DOHH2 (cell line): ENCODE measurements around the gene PPP2R2C.

Experiments
- EZH2phosphoT487 ChIP-seq: fragments of 200-600 bp; sonication (generic); IDR thresholded peaks from 2 replicates; pipeline ENCODE4 v1.6.1; 2017; ENCODE audit warnings: borderline replicate concordance, mild to moderate bottlenecking, antibody characterized with exemption, low read length, moderate library complexity, mixed read lengths
- TF ChIP-seq, protein P1 (sequence below): fragments of 200-600 bp; sonication (generic); IDR thresholded peaks from one replicate; pipeline ENCODE4 v1.5.1; 2014; ENCODE audit warnings: antibody characterized with exemption, mild to moderate bottlenecking, low read depth, low read length; ENCODE audit not compliant: poor library complexity, severe bottlenecking

DNA sequence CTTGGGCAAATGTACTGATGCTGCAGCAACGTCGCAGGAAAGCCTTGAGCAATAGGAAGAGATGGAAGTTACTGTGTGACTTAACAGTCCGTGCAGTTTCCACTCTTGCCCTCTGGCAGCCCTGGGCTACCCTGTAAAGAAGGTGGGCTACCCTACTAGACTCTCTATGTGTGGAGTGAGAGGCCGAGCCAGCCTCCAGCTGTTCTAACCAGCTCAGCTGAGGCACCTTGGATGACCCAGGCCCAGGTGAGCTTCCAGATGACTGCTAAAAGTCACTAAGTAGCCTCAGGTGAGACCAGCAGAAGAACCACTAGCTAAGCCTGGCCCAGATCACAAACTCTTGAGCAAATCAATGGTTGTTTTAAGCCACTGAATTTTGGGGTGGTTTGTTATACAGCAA, 34.9 kb upstream of the PPP2R2C start:
- TF ChIP-seq, protein P1, sequence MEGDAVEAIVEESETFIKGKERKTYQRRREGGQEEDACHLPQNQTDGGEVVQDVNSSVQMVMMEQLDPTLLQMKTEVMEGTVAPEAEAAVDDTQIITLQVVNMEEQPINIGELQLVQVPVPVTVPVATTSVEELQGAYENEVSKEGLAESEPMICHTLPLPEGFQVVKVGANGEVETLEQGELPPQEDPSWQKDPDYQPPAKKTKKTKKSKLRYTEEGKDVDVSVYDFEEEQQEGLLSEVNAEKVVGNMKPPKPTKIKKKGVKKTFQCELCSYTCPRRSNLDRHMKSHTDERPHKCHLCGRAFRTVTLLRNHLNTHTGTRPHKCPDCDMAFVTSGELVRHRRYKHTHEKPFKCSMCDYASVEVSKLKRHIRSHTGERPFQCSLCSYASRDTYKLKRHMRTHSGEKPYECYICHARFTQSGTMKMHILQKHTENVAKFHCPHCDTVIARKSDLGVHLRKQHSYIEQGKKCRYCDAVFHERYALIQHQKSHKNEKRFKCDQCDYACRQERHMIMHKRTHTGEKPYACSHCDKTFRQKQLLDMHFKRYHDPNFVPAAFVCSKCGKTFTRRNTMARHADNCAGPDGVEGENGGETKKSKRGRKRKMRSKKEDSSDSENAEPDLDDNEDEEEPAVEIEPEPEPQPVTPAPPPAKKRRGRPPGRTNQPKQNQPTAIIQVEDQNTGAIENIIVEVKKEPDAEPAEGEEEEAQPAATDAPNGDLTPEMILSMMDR = no peak
- TF ChIP-seq EZH2phosphoT487 = no peak
